Lower lobe of right lung (tissue), 2 donors: ENCODE results near the gene HS6ST1. TPM values are rescaled to one million over a fixed set of nuclear protein-coding genes. Genes with fewer than 3 reads are reported as not detected.

Experiments
- ATAC-seq, 2 donors: fragments of 200-7000 bp; cut with Tn5 transposase; one replicate each; pipeline ENCODE4 v1.9.1; 2020 to 2022; ENCODE audit warnings: mild to moderate bottlenecking in 2 of 2, moderate library complexity in 2 of 2
- DNase-seq: peaks from one replicate; pipeline ENCODE4 v3.0.0-alpha.2; 2020
- H3K27ac ChIP-seq: fragments of 200-600 bp; one replicate; pipeline ENCODE4 v1.8.0; 2022
- H3K27me3 ChIP-seq: fragments of 200-600 bp; one replicate; pipeline ENCODE4 v1.8.0; 2022; ENCODE audit warnings: low read depth
- H3K36me3 ChIP-seq: fragments of 200-600 bp; one replicate; pipeline ENCODE4 v1.8.0; 2022; ENCODE audit warnings: mild to moderate bottlenecking
- H3K4me1 ChIP-seq: fragments of 200-600 bp; one replicate; pipeline ENCODE4 v1.8.0; 2022
- H3K4me3 ChIP-seq: fragments of 200-600 bp; one replicate; pipeline ENCODE4 v1.8.0; 2022; ENCODE audit warnings: mild to moderate bottlenecking
- H3K9me3 ChIP-seq: fragments of 200-600 bp; one replicate; pipeline ENCODE4 v1.8.0; 2022
- CTCF ChIP-seq: fragments of 200-600 bp; IDR thresholded peaks from one replicate; pipeline ENCODE4 v1.8.0; 2022; ENCODE audit warnings: antibody characterized with exemption, mild to moderate bottlenecking
- intact Hi-C: fragments of 100-400 bp; cut with DNase I; formaldehyde crosslinking; loops from one replicate; pipeline ENCODE4 v1.11.0; 2022
- total RNA-seq: library from RNA; stranded (reverse); fragmentation: NEBNext Ultra II Directional; extraction: Animal tissue kit (Norgen Biotek cat#: 25700); gene quantifications from one replicate; pipeline ENCODE4 v1.2.1, GENCODE V29; 2021
- donor health status: DM: no; HTN: yes; CAD: no; lungs with severe emphysema.

The HS6ST1 gene
- total RNA-seq, 1 donor from 2014 or later, result 26.3 TPM

- H3K4me1 ChIP-seq, result peaks cover 48% of the 10 kb centered on the region
- no peaks in the 10 kb centered on the region for H3K36me3 ChIP-seq
- H3K4me3 ChIP-seq, result no peak overlapping the region
- H3K27me3 ChIP-seq, result no peaks in the 10 kb centered on the region
- no peak for TF ChIP-seq CTCF
- H3K27ac ChIP-seq, result no peak overlapping the region
- intact Hi-C loops, result no loop called here
- ATAC-seq (no peak), DNase-seq (no peak)
- no peaks in the 10 kb centered on the region for H3K9me3 ChIP-seq
Measured at GRCh38 chr2:128301021-128301420, 17.6 kb downstream of the HS6ST1 start.

- no peaks in the 10 kb centered on the region for H3K27me3 ChIP-seq
- no peaks in the 10 kb centered on the region for H3K9me3 ChIP-seq
- H3K36me3 ChIP-seq, result no peaks in the 10 kb centered on the region
- ATAC-seq, result no peak
- DNase-seq, result no peak
- H3K4me3 ChIP-seq, result no peak overlapping the region
- intact Hi-C loops, result no loop called here
- no peak for TF ChIP-seq CTCF
- H3K4me1 ChIP-seq, result peaks cover 41% of the 10 kb centered on the region
- no peak overlapping the region for H3K27ac ChIP-seq
Measured at GRCh38 chr2:128300151-128301020, 18.3 kb downstream of the HS6ST1 start.

GRCh38 chr2:128299628-128300027 is 19.0 kb downstream of the HS6ST1 start:
- H3K27me3 ChIP-seq, result no peaks in the 10 kb centered on the region
- H3K4me1 ChIP-seq, result peaks cover 34% of the 10 kb centered on the region
- H3K4me3 ChIP-seq, result no peak overlapping the region
- ATAC-seq, result no peak
- H3K9me3 ChIP-seq, result no peaks in the 10 kb centered on the region
- no peaks in the 10 kb centered on the region for H3K36me3 ChIP-seq
- no peak for DNase-seq
- no peak overlapping the region for H3K27ac ChIP-seq
- intact Hi-C loops, result no loop called here
- TF ChIP-seq CTCF, result no peak

- ATAC-seq, result no peak
- H3K36me3 ChIP-seq, result no peaks in the 10 kb centered on the region
- intact Hi-C loops, result no loop called here
- DNase-seq, result no peak
- no peak overlapping the region for H3K27ac ChIP-seq
- no peak for TF ChIP-seq CTCF
- H3K27me3 ChIP-seq, result no peaks in the 10 kb centered on the region
- no peak overlapping the region for H3K4me3 ChIP-seq
- no peaks in the 10 kb centered on the region for H3K9me3 ChIP-seq
- peaks cover 27% of the 10 kb centered on the region for H3K4me1 ChIP-seq
Measured at GRCh38 chr2:128298846-128299507, 19.7 kb downstream of the HS6ST1 start.

- no peaks in the 10 kb centered on the region for H3K9me3 ChIP-seq
- H3K36me3 ChIP-seq, result no peaks in the 10 kb centered on the region
- H3K4me3 ChIP-seq, result no peak overlapping the region
- TF ChIP-seq CTCF, result no peak
- ATAC-seq, result no peak
- H3K4me1 ChIP-seq, result peaks cover 27% of the 10 kb centered on the region
- H3K27ac ChIP-seq, result no peak overlapping the region
- no peak for DNase-seq
- intact Hi-C loops, result no loop called here
- H3K27me3 ChIP-seq, result no peaks in the 10 kb centered on the region
Measured at GRCh38 chr2:128298286-128298685, 20.4 kb downstream of the HS6ST1 start.
